ENCODE data around the gene SLC25A4.

The SLC25A4 gene

GRCh38 chr4:185134307-185134869 is 8.7 kb upstream of the SLC25A4 start:
- peak; percentile 72 for DNase-seq (ENCODE audit: low read depth in 2 of 2)
- peak; percentile 42 for TF ChIP-seq CTCF (IDR thresholded peaks at IDR 0.05; ENCODE audit: low read depth, low read length)

GRCh38 chr4:185137233-185137925 is 5.7 kb upstream of the SLC25A4 start:
- H3K4me3 ChIP-seq (replicated peaks in 1 of 2; ENCODE audit: low read depth in 2 of 2, low read length in 2 of 2): no peak overlapping the region
- no peak for DNase-seq (ENCODE audit: low read depth in 2 of 2)
- TF ChIP-seq CTCF (IDR thresholded peaks at IDR 0.05; ENCODE audit: low read depth, low read length): no peak

More at GRCh38 chr4:185134307-185134869, 8.7 kb upstream of the SLC25A4 start:
- H3K4me3 ChIP-seq (replicated peaks in 1 of 2; ENCODE audit: low read depth in 2 of 2, low read length in 2 of 2): no peak overlapping the region

- no peak for TF ChIP-seq CTCF (IDR thresholded peaks at IDR 0.05; ENCODE audit: low read depth, low read length)
- no peak overlapping the region for H3K4me3 ChIP-seq (replicated peaks in 1 of 2; ENCODE audit: low read depth in 2 of 2, low read length in 2 of 2)
- DNase-seq (ENCODE audit: low read depth in 2 of 2): no peak
Measured at GRCh38 chr4:185138161-185138560, 4.9 kb upstream of the SLC25A4 start.

GRCh38 chr4:185139736-185140135 is 3.3 kb upstream of the SLC25A4 start:
- no peak for DNase-seq (ENCODE audit: low read depth in 2 of 2)
- no peak overlapping the region for H3K4me3 ChIP-seq (replicated peaks in 1 of 2; ENCODE audit: low read depth in 2 of 2, low read length in 2 of 2)
- TF ChIP-seq CTCF (IDR thresholded peaks at IDR 0.05; ENCODE audit: low read depth, low read length): no peak

GRCh38 chr4:185141777-185142176 is 1.3 kb upstream of the SLC25A4 start:
- no peak overlapping the region for H3K4me3 ChIP-seq (replicated peaks in 1 of 2; ENCODE audit: low read depth in 2 of 2, low read length in 2 of 2)
- TF ChIP-seq CTCF (IDR thresholded peaks at IDR 0.05; ENCODE audit: low read depth, low read length): no peak
- no peak for DNase-seq (ENCODE audit: low read depth in 2 of 2)

GRCh38 chr4:185142564-185142911 is 528 bp upstream of the SLC25A4 start:
- TF ChIP-seq CTCF (IDR thresholded peaks at IDR 0.05; ENCODE audit: low read depth, low read length): no peak
- H3K4me3 ChIP-seq (replicated peaks in 1 of 2; ENCODE audit: low read depth in 2 of 2, low read length in 2 of 2): peak overlapping the region; percentile 63 to 73
- DNase-seq (ENCODE audit: low read depth in 2 of 2): no peak

GRCh38 chr4:185143601-185143969 is 519 bp downstream of the SLC25A4 start:
- no peak for DNase-seq (ENCODE audit: low read depth in 2 of 2)
- H3K4me3 ChIP-seq (replicated peaks in 1 of 2; ENCODE audit: low read depth in 2 of 2, low read length in 2 of 2): peak overlapping the region; percentile 63 to 73
- no peak for TF ChIP-seq CTCF (IDR thresholded peaks at IDR 0.05; ENCODE audit: low read depth, low read length)

Measured in cardiac fibroblast (primary cell).